A549 (cell line): ENCODE results near the gene DOCK7.

ENCODE experiments used
- CTCF ChIP-seq: fragments of >200 bp; sonication (Bioruptor Twin); formaldehyde crosslinking; IDR thresholded peaks from 3 replicates; pipeline ENCODE4 v1.5.1; 2016
- EHMT2 ChIP-seq: fragments of 200-600 bp; sonication (generic); IDR thresholded peaks from 2 replicates; pipeline ENCODE4 v1.6.1; 2016; ENCODE audit warnings: antibody characterized with exemption, low read depth, mild to moderate bottlenecking, moderate library complexity

- no peak for TF ChIP-seq CTCF
- no peak for TF ChIP-seq EHMT2
These were observed 261.4 kb downstream of the DOCK7 start for GRCh38 chr1:62426794-62427193.
